Prostate gland (tissue), 2 donors: ENCODE data around the gene MRPL23. TPM values are rescaled to one million over a fixed set of nuclear protein-coding genes. Genes with fewer than 3 reads are reported as not detected.

Experiments
- DNase-seq: peaks from one replicate; pipeline ENCODE4 v3.0.0-alpha.2; 2019; ENCODE audit warnings: low spot score
- H3K27ac ChIP-seq, 2 donors: fragments of 200-600 bp; sonication (generic); 2 replicates each; pipeline ENCODE4 v1.5.1; 2017 to 2019
- H3K27me3 ChIP-seq: fragments of 200-600 bp; sonication (generic); replicated peaks from 2 replicates; pipeline ENCODE4 v1.5.1; 2019; ENCODE audit not compliant: insufficient read depth
- H3K36me3 ChIP-seq, 2 donors: fragments of 200-600 bp; sonication (generic); 1 replicate in 1 of 2; 2 replicates in 1 of 2; pipeline versions ENCODE4 v1.5.1 to v1.8.1; 2017 to 2019
- H3K4me1 ChIP-seq: fragments of 200-600 bp; sonication (generic); replicated peaks from 2 replicates; pipeline ENCODE4 v1.5.1; 2019
- H3K4me3 ChIP-seq, 2 donors: fragments of 200-600 bp; sonication (generic); 2 replicates each; pipeline ENCODE4 v1.5.1; 2017 to 2019
- H3K9me3 ChIP-seq: fragments of 200-600 bp; sonication (generic); 2 replicates; pipeline ENCODE4 v1.5.1; 2017
- CTCF ChIP-seq, 4 experiments: fragments of 200-600 bp in 2 of 4; fragments of 450-650 bp in 2 of 4; sonication (generic) in 2 of 4; IDR thresholded peaks; 1 replicate in 3 of 4; 2 replicates in 1 of 4; pipeline ENCODE4 v1.5.1; 2016 to 2019; ENCODE audit warnings: antibody characterized with exemption in 4 of 4, mild to moderate bottlenecking in 2 of 4, moderate library complexity in 2 of 4
- POLR2A ChIP-seq: fragments of 450-650 bp; IDR thresholded peaks from one replicate; pipeline ENCODE4 v1.6.1; 2016; ENCODE audit warnings: antibody characterized with exemption, mild to moderate bottlenecking
- POLR2AphosphoS5 ChIP-seq: sonication (generic); formaldehyde crosslinking; IDR thresholded peaks from one replicate; pipeline ENCODE4 v1.6.1; 2017; ENCODE audit warnings: antibody characterized with exemption
- WGBS: methylation state at CpG from one replicate; pipeline ENCODE4 v1.1.5; 2018; 5-methylcytosine and 5-hydroxymethylcytosine counted together
- intact Hi-C: fragments of 100-400 bp; cut with DNase I; formaldehyde crosslinking; loops from one replicate; pipeline ENCODE4 v1.14.2; 2022
- total RNA-seq, 2 donors: library from RNA; depleted of rRNA; stranded (reverse); fragments of >200 nt; gene quantifications; one replicate each; pipeline ENCODE4 v1.1.0, GENCODE V29; 2016

Gene MRPL23
- total RNA-seq, 2 donors from 2014 or later: 155 to 162 TPM

GRCh38 chr11:1927848-1928469 lies 19.2 kb upstream of the MRPL23 start:
- Histone ChIP-seq H3K27me3 (no peaks in the 10 kb centered on the region), H3K4me1 (no peaks in the 10 kb centered on the region), H3K9me3 (no peaks in the 10 kb centered on the region), H3K4me3 (no peak overlapping the region), H3K36me3 (no peaks in the 10 kb centered on the region), H3K27ac (no peak overlapping the region)
- WGBS: 94% methylated on average over 18 of the region's 20 CpGs
- no peak for TF ChIP-seq CTCF (IDR thresholded peaks at IDR 0.05)
- no peak for TF ChIP-seq POLR2AphosphoS5
- no peak for TF ChIP-seq POLR2A
- intact Hi-C loops: loop anchor here (10.0 kb wide), 2 partner anchors 227 to 233 kb away; partner anchors contain the start of gene KRTAP5-6
- no peak for DNase-seq

GRCh38 chr11:1928470-1928890 lies 18.7 kb upstream of the MRPL23 start:
- TF ChIP-seq CTCF (IDR thresholded peaks at IDR 0.05): no peak
- TF ChIP-seq POLR2AphosphoS5: no peak
- TF ChIP-seq POLR2A: no peak
- DNase-seq: no peak
- no peak overlapping the region for H3K27ac ChIP-seq
- no peaks in the 10 kb centered on the region for H3K9me3 ChIP-seq
- intact Hi-C loops: loop anchor here (10.0 kb wide), 2 partner anchors 226 to 234 kb away; partner anchors contain the start of gene KRTAP5-6
- H3K4me1 ChIP-seq: no peaks in the 10 kb centered on the region
- no peak overlapping the region for H3K4me3 ChIP-seq
- 94% methylated on average over 13 of the region's 13 CpGs for WGBS
- no peaks in the 10 kb centered on the region for H3K27me3 ChIP-seq
- H3K36me3 ChIP-seq: no peaks in the 10 kb centered on the region

- DNase-seq: no peak
- WGBS: 89% methylated on average over 35 of the region's 35 CpGs
- no peak overlapping the region for H3K27ac ChIP-seq
- no peaks in the 10 kb centered on the region for H3K9me3 ChIP-seq
- no peaks in the 10 kb centered on the region for H3K4me1 ChIP-seq
- H3K36me3 ChIP-seq: no peaks in the 10 kb centered on the region
- H3K27me3 ChIP-seq: no peaks in the 10 kb centered on the region
- no peak for TF ChIP-seq POLR2A
- no peak for TF ChIP-seq CTCF (IDR thresholded peaks at IDR 0.05)
- no peak for TF ChIP-seq POLR2AphosphoS5
- intact Hi-C loops: loop anchor here (10.0 kb wide), 2 partner anchors 226 to 234 kb away; partner anchors contain the start of gene KRTAP5-6
- no peak overlapping the region for H3K4me3 ChIP-seq
These were observed 18.1 kb upstream of the MRPL23 start for GRCh38 chr11:1928891-1929541.

GRCh38 chr11:1929621-1930461 lies 17.3 kb upstream of the MRPL23 start:
- Histone ChIP-seq H3K9me3 (no peaks in the 10 kb centered on the region), H3K36me3 (no peaks in the 10 kb centered on the region), H3K27me3 (no peaks in the 10 kb centered on the region), H3K4me3 (no peak overlapping the region), H3K27ac (no peak overlapping the region), H3K4me1 (no peaks in the 10 kb centered on the region)
- 90% methylated on average over 25 of the region's 25 CpGs for WGBS
- no peak for TF ChIP-seq POLR2A
- no peak for TF ChIP-seq CTCF (IDR thresholded peaks at IDR 0.05)
- no peak for TF ChIP-seq POLR2AphosphoS5
- intact Hi-C loops: loop anchor here (10.0 kb wide), 2 partner anchors 225 to 235 kb away; partner anchors contain the start of gene KRTAP5-6
- DNase-seq: no peak
